B cell (primary cell): ENCODE results near the gene PAK4.

Source experiments
- CTCF ChIP-seq: fragments of 200-600 bp; IDR thresholded peaks from one replicate; pipeline ENCODE4 v1.8.0; 2022; ENCODE audit warnings: antibody characterized with exemption, mild to moderate bottlenecking
- EZH2 ChIP-seq: IDR thresholded peaks from 2 replicates; pipeline ENCODE4 v1.6.1; 2012; ENCODE audit warnings: borderline replicate concordance, low read depth, mild to moderate bottlenecking, moderate library complexity, low read length; ENCODE audit not compliant: insufficient read depth, poor library complexity, severe bottlenecking

- TF ChIP-seq CTCF (no peak), EZH2 (no peak)
Measured at GRCh38 chr19:39217094-39217493, 91.5 kb downstream of the PAK4 start.
